GM12878 (cell line): ENCODE measurements around the gene CDK13. TPM values are rescaled to one million over a fixed set of nuclear protein-coding genes. Genes with fewer than 3 reads are reported as not detected.
"Not testable (repeated sequence)": the region's sequence is repeated elsewhere in the genome, so short reads cannot be mapped to it uniquely, and the experiment has no call there.

ENCODE experiments used
- ATAC-seq: fragments of 200-7000 bp; cut with Tn5 transposase; 3 replicates; pipeline ENCODE4 v1.9.1; 2020; ENCODE audit warnings: mild to moderate bottlenecking, moderate library complexity
- BruUV-seq: library from RNA; stranded (reverse); fragments of 400-500 nt; replicated peaks from 2 replicates; lab custom pipeline; 2021; lab: Mats Ljungman, UMichigan
- CTCF ChIA-PET: fragments of 300-600 bp; sonication (Branson Sonifier 250); formaldehyde crosslinking; extraction: SDS; loops from one replicate; lab custom pipeline; 2021; ENCODE audit warnings: inconsistent platforms; lab: Yijun Ruan, JAX
- POLR2A ChIA-PET: fragments of 350-600 bp; formaldehyde crosslinking; extraction: SDS; loops from one replicate; lab custom pipeline; 2021; ENCODE audit warnings: inconsistent platforms; lab: Charles Lee
- RAD21 ChIA-PET: fragments of 300-600 bp; sonication (Branson Sonifier 250); formaldehyde crosslinking; loops from one replicate; lab custom pipeline; 2023; ENCODE audit warnings: antibody characterized with exemption; ENCODE audit not compliant: unreplicated experiment; lab: Charles Lee
- SMC1A ChIA-PET: fragments of 300-600 bp; sonication (Branson Sonifier 250); formaldehyde crosslinking; loops from one replicate; lab custom pipeline; 2023; ENCODE audit not compliant: unreplicated experiment, uncharacterized antibody; lab: Charles Lee
- DNase-seq: peaks from one replicate; pipeline ENCODE4 v3.0.0-alpha.2; 2011; ENCODE audit warnings: low read depth, low spot score
- FAIRE-seq: peaks from 3 replicates; lab custom pipeline; 2011; peaks lifted over from hg19 to GRCh38; lab: Jason Lieb, UNC
- H2AFZ ChIP-seq: 2 replicates; pipeline ENCODE4 v1.6.0; 2011; ENCODE audit warnings: low read depth, low read length, control low read depth; ENCODE audit not compliant: control insufficient read depth
- H3K27ac ChIP-seq: 2 replicates; pipeline ENCODE4 v1.5.1; 2011; ENCODE audit warnings: control low read depth; ENCODE audit not compliant: control insufficient read depth, insufficient read depth
- H3K27me3 ChIP-seq, 2 experiments: replicated peaks in 1 of 2; 2 replicates each; pipeline versions ENCODE4 v1.6.0 to v1.6.1; 2011; ENCODE audit warnings: low read length in 1 of 2; ENCODE audit not compliant: control insufficient read depth in 2 of 2, insufficient read depth in 2 of 2
- H3K36me3 ChIP-seq, 2 experiments: 2 replicates each; pipeline ENCODE4 v1.5.1; 2011; ENCODE audit warnings: low read length in 1 of 2; ENCODE audit not compliant: control insufficient read depth in 2 of 2, insufficient read depth in 2 of 2
- H3K4me1 ChIP-seq: 2 replicates; pipeline ENCODE4 v1.6.1; 2011; ENCODE audit warnings: mild to moderate bottlenecking, low read length, moderate library complexity, mixed read lengths; ENCODE audit not compliant: control insufficient read depth, insufficient read depth
- H3K4me2 ChIP-seq: 2 replicates; pipeline ENCODE4 v1.6.0; 2011; ENCODE audit warnings: control low read depth; ENCODE audit not compliant: control insufficient read depth, insufficient read depth
- H3K4me3 ChIP-seq: fragments of 200-600 bp; sonication (generic); 2 replicates; pipeline ENCODE4 v1.5.1; 2016
- H3K79me2 ChIP-seq: 2 replicates; pipeline ENCODE4 v1.6.0; 2011; ENCODE audit warnings: low read length; ENCODE audit not compliant: control insufficient read depth, insufficient read depth
- H3K9ac ChIP-seq: 2 replicates; pipeline ENCODE4 v1.8.0; 2011; ENCODE audit warnings: low read length, control low read depth, mixed read lengths; ENCODE audit not compliant: control insufficient read depth, insufficient read depth
- H3K9me3 ChIP-seq: replicated peaks from 3 replicates; pipeline ENCODE4 v1.5.1; 2011; ENCODE audit warnings: mild to moderate bottlenecking, low read length; ENCODE audit not compliant: control insufficient read depth, insufficient read depth
- H4K20me1 ChIP-seq: 2 replicates; pipeline ENCODE4 v1.6.0; 2011; ENCODE audit not compliant: control insufficient read depth, insufficient read depth
- ESRRA ChIP-seq: IDR thresholded peaks from 2 replicates; pipeline ENCODE4 v1.6.1; 2012; ENCODE audit warnings: mild to moderate bottlenecking, low read length, improper control_type of control experiment
- MYC ChIP-seq: IDR thresholded peaks from 2 replicates; pipeline ENCODE4 v1.6.1; 2011; ENCODE audit warnings: mild to moderate bottlenecking, low read length, moderate library complexity, inconsistent platforms; ENCODE audit not compliant: insufficient read depth, insufficient replicate concordance, insufficient read length, severe bottlenecking
- PAX5 ChIP-seq: IDR thresholded peaks from 2 replicates; pipeline ENCODE4 v1.6.1; 2011; ENCODE audit warnings: low read depth, low read length, borderline replicate concordance
- POLR2AphosphoS2 ChIP-seq: IDR thresholded peaks from 2 replicates; pipeline ENCODE4 v1.6.1; 2011; ENCODE audit warnings: low read depth, mild to moderate bottlenecking, low read length, improper control_type of control experiment, moderate library complexity
- WRNIP1 ChIP-seq: IDR thresholded peaks from 2 replicates; pipeline ENCODE4 v1.6.1; 2011; ENCODE audit warnings: low read depth, low read length, improper control_type of control experiment, borderline replicate concordance
- WGBS: methylation state at CpG from one replicate; pipeline ENCODE4 v1.1.6; 2016; ENCODE audit warnings: low lambda C conversion rate; ENCODE audit not compliant: insufficient replicate concordance, insufficient coverage; ENCODE audit errors: missing lambda C conversion rate; 5-methylcytosine and 5-hydroxymethylcytosine counted together
- in situ Hi-C: fragments of 300-500 bp; cut with MboI; formaldehyde crosslinking; loops from 9 replicates; pipeline ENCODE4 v1.14.3; 2018; ENCODE audit warnings: mixed read lengths
- intact Hi-C: fragments of 100-400 bp; cut with micrococcal nuclease; formaldehyde crosslinking; loops from one replicate; pipeline ENCODE4 v1.14.2; 2022; ENCODE audit not compliant: unreplicated experiment
- polyA plus RNA-seq, 11 experiments: library from polyadenylated mRNA; depleted of rRNA in 4 of 11; unstranded in 6 of 11; stranded (reverse) in 5 of 11; fragments of >200 nt; fragmentation: Nextera tagmentation in 4 of 11; fragmentation: Illumina TruSeq in 1 of 11; extraction: Ambion mirVana in 4 of 11; extraction: Trizol in 1 of 11; gene quantifications; 1 replicate in 1 of 11; 2 replicates in 10 of 11; pipeline versions ENCODE4 v1.2.1 to v1.2.3, GENCODE V29; 2011 to 2016; ENCODE audit warnings: inconsistent platforms in 2 of 11, missing spikeins in 2 of 11, low read depth in 1 of 11
- total RNA-seq, 4 experiments: library from RNA; depleted of rRNA in 3 of 4; stranded (reverse); fragments of >200 nt in 3 of 4; fragmentation: Illumina TruSeq in 1 of 4; extraction: Trizol in 1 of 4; gene quantifications; 2 replicates each; pipeline versions ENCODE4 v1.2.1 to v1.2.3, GENCODE V29; 2013 to 2021
- TF ChIP-seq, protein P1 (sequence below): fragments of 450-650 bp; IDR thresholded peaks from 2 replicates; pipeline ENCODE4 v1.6.1; 2017; ENCODE audit warnings: mild to moderate bottlenecking, moderate library complexity
- TF ChIP-seq, protein P2 (sequence below): fragments of 450-650 bp; conservative IDR thresholded peaks from 2 replicates; pipeline ENCODE4 v1.6.1; 2017; ENCODE audit warnings: mild to moderate bottlenecking, moderate library complexity

CDK13 gene
- total and polyA plus RNA-seq, 10 of the 15 experiments (the other 5 are each of a cell fraction or from before 2014, with no cell fraction given), result 10.8 to 44.4 (median 28.0) TPM

- TF ChIP-seq, protein P1, sequence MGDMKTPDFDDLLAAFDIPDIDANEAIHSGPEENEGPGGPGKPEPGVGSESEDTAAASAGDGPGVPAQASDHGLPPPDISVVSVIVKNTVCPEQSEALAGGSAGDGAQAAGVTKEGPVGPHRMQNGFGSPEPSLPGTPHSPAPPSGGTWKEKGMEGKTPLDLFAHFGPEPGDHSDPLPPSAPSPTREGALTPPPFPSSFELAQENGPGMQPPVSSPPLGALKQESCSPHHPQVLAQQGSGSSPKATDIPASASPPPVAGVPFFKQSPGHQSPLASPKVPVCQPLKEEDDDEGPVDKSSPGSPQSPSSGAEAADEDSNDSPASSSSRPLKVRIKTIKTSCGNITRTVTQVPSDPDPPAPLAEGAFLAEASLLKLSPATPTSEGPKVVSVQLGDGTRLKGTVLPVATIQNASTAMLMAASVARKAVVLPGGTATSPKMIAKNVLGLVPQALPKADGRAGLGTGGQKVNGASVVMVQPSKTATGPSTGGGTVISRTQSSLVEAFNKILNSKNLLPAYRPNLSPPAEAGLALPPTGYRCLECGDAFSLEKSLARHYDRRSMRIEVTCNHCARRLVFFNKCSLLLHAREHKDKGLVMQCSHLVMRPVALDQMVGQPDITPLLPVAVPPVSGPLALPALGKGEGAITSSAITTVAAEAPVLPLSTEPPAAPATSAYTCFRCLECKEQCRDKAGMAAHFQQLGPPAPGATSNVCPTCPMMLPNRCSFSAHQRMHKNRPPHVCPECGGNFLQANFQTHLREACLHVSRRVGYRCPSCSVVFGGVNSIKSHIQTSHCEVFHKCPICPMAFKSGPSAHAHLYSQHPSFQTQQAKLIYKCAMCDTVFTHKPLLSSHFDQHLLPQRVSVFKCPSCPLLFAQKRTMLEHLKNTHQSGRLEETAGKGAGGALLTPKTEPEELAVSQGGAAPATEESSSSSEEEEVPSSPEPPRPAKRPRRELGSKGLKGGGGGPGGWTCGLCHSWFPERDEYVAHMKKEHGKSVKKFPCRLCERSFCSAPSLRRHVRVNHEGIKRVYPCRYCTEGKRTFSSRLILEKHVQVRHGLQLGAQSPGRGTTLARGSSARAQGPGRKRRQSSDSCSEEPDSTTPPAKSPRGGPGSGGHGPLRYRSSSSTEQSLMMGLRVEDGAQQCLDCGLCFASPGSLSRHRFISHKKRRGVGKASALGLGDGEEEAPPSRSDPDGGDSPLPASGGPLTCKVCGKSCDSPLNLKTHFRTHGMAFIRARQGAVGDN, result no peak
- TF ChIP-seq WRNIP1, result no peak
- TF ChIP-seq, all 136 proteins: peak for 0
These were observed 155.9 kb downstream of the CDK13 start (continued) for GRCh38 chr7:40105879-40106473.

GRCh38 chr7:40115936-40116335, 165.9 kb downstream of the CDK13 start:
- no peak overlapping the region for H3K4me2 ChIP-seq
- FAIRE-seq (no peak), DNase-seq (no peak), ATAC-seq (no peak)
- TF ChIP-seq POLR2AphosphoS2, result no peak
- no peak for TF ChIP-seq ESRRA
- TF ChIP-seq MYC, result no peak
- no peak for TF ChIP-seq PAX5
- TF ChIP-seq, protein P2, sequence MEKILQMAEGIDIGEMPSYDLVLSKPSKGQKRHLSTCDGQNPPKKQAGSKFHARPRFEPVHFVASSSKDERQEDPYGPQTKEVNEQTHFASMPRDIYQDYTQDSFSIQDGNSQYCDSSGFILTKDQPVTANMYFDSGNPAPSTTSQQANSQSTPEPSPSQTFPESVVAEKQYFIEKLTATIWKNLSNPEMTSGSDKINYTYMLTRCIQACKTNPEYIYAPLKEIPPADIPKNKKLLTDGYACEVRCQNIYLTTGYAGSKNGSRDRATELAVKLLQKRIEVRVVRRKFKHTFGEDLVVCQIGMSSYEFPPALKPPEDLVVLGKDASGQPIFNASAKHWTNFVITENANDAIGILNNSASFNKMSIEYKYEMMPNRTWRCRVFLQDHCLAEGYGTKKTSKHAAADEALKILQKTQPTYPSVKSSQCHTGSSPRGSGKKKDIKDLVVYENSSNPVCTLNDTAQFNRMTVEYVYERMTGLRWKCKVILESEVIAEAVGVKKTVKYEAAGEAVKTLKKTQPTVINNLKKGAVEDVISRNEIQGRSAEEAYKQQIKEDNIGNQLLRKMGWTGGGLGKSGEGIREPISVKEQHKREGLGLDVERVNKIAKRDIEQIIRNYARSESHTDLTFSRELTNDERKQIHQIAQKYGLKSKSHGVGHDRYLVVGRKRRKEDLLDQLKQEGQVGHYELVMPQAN, result no peak
- H3K79me2 ChIP-seq, result no peaks in the 10 kb centered on the region
- H3K27ac ChIP-seq, result no peak overlapping the region
- SMC1A ChIA-PET, result no interaction called here
- no peak overlapping the region for H2AFZ ChIP-seq
- no peaks in the 10 kb centered on the region for H4K20me1 ChIP-seq
- no TSS peak for BruUV-seq
- H3K9ac ChIP-seq, result no peak overlapping the region
- no peaks in the 10 kb centered on the region for H3K4me1 ChIP-seq
- CTCF ChIA-PET, result interaction anchor here (1.2 kb wide), 1 partner anchor 95 kb away, joined by 4 read pairs; no protein-coding TSS in a partner anchor
- no peaks in the 10 kb centered on the region for H3K9me3 ChIP-seq
- no peaks in the 10 kb centered on the region for H3K36me3 ChIP-seq
- no peaks in the 10 kb centered on the region for H3K27me3 ChIP-seq
- RAD21 ChIA-PET, result no interaction called here
- intact Hi-C loops, result no loop called here
- in situ Hi-C loops, result no loop called here
- POLR2A ChIA-PET, result no interaction called here
- 98% methylated on average over 2 of the region's 2 CpGs for WGBS
- H3K4me3 ChIP-seq, result no peak overlapping the region

DNA sequence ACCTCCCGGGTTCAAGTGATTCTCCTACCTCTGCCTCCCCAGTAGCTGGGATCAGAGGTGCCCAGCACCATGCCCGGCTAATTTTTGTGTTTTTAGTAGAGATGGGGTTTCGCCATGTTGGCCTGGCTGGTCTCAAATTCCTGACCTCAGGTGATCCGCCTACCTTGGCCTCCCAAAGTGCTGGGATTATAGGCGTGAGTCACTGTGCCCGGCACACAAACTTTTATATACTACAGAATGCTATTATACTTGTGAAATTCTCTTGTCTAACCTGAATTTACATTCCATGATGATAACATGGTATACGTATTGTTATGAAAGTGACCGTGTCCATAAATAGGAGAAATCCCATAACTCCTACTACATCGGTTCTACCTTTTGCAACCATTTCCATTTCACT, 167.1 kb downstream of the CDK13 start:
- H3K9ac ChIP-seq, POLR2A ChIA-PET, ATAC-seq, RAD21 ChIA-PET, H3K27me3 ChIP-seq, H3K9me3 ChIP-seq, intact Hi-C loops, CTCF ChIA-PET, SMC1A ChIA-PET, H3K79me2 ChIP-seq, BruUV-seq, H4K20me1 ChIP-seq, FAIRE-seq, H3K4me1 ChIP-seq, H3K4me2 ChIP-seq, H2AFZ ChIP-seq, H3K4me3 ChIP-seq, H3K36me3 ChIP-seq, H3K27ac ChIP-seq, in situ Hi-C loops, DNase-seq: not testable (repeated sequence)
- 97% methylated on average over 9 of the region's 9 CpGs for WGBS
